Neural cell (in vitro differentiated cells): ENCODE results near the gene AGPAT4. TPM values are rescaled to one million over a fixed set of nuclear protein-coding genes. Genes with fewer than 3 reads are reported as not detected.

Source experiments
- H2AFZ ChIP-seq: fragments of 200-600, 300-800 bp; sonication (generic), shearing (Covaris generic); 2 replicates; pipeline ENCODE4 v1.6.0; 2014; ENCODE audit warnings: low read depth, mild to moderate bottlenecking, antibody characterized with exemption, low read length, moderate library complexity
- H3F3A ChIP-seq: fragments of 200-600 bp; shearing (Covaris generic); 2 replicates; pipeline ENCODE4 v1.6.1; 2016; ENCODE audit warnings: mild to moderate bottlenecking, moderate library complexity, mixed read lengths, antibody characterized with exemption, low read length; ENCODE audit not compliant: insufficient read depth, poor library complexity, severe bottlenecking
- H3K27ac ChIP-seq: fragments of 200-600, 300-800 bp; sonication (generic), shearing (Covaris generic); 2 replicates; pipeline ENCODE4 v1.5.1; 2014; ENCODE audit warnings: mild to moderate bottlenecking, low read length, moderate library complexity
- H3K27me3 ChIP-seq: fragments of 300-800, 200-600 bp; sonication (generic), shearing (Covaris generic); 2 replicates; pipeline ENCODE4 v1.6.0; 2014; ENCODE audit warnings: mild to moderate bottlenecking, low read depth, low read length, moderate library complexity; ENCODE audit not compliant: insufficient read depth
- H3K36me3 ChIP-seq: fragments of 300-800, 200-600 bp; sonication (generic), shearing (Covaris generic); 2 replicates; pipeline ENCODE4 v1.5.1; 2014; ENCODE audit warnings: mild to moderate bottlenecking, antibody characterized with exemption, low read length, moderate library complexity; ENCODE audit not compliant: insufficient read depth
- H3K4me2 ChIP-seq: fragments of 300-800, 200-600 bp; sonication (generic), shearing (Covaris generic); 2 replicates; pipeline ENCODE4 v1.6.0; 2014; ENCODE audit warnings: mild to moderate bottlenecking, low read length
- H3K4me3 ChIP-seq: fragments of 300-800, 200-600 bp; sonication (generic), shearing (Covaris generic); 2 replicates; pipeline ENCODE4 v1.5.1; 2014; ENCODE audit warnings: mild to moderate bottlenecking, low read length, moderate library complexity
- H3K79me2 ChIP-seq: fragments of 200-600 bp; shearing (Covaris generic); replicated peaks from 2 replicates; pipeline ENCODE4 v1.6.0; 2014; ENCODE audit warnings: mild to moderate bottlenecking, low read length, moderate library complexity; ENCODE audit not compliant: insufficient read depth
- H3K9ac ChIP-seq: fragments of 300-800, 200-600 bp; sonication (generic), shearing (Covaris generic); 2 replicates; pipeline ENCODE4 v1.6.1; 2016; ENCODE audit warnings: mild to moderate bottlenecking, low read length, mixed read lengths
- H3K9me2 ChIP-seq: fragments of 200-600 bp; shearing (Covaris generic); 2 replicates; pipeline ENCODE4 v1.6.1; 2016; ENCODE audit warnings: mild to moderate bottlenecking, low read length, mixed read lengths; ENCODE audit not compliant: insufficient read depth
- H3K9me3 ChIP-seq: fragments of 200-600, 300-800 bp; sonication (generic), shearing (Covaris generic); 2 replicates; pipeline ENCODE4 v1.6.1; 2016; ENCODE audit warnings: mild to moderate bottlenecking, mixed run types, low read length, moderate library complexity, mixed read lengths
- H4K20me1 ChIP-seq: fragments of 200-600 bp; shearing (Covaris generic); 2 replicates; pipeline ENCODE4 v1.6.1; 2016; ENCODE audit warnings: mild to moderate bottlenecking, mixed run types; ENCODE audit not compliant: insufficient read depth
- CTCF ChIP-seq: fragments of 450-650 bp; IDR thresholded peaks from 2 replicates; pipeline ENCODE4 v1.5.1; 2014; ENCODE audit warnings: antibody characterized with exemption, mild to moderate bottlenecking, moderate library complexity; ENCODE audit not compliant: poor library complexity, severe bottlenecking
- EP300 ChIP-seq: fragments of 450-650 bp; conservative IDR thresholded peaks from 2 replicates; pipeline ENCODE4 v1.6.1; 2014; ENCODE audit warnings: antibody characterized with exemption, mild to moderate bottlenecking, moderate library complexity; ENCODE audit not compliant: poor library complexity, severe bottlenecking
- EZH2 ChIP-seq: fragments of 200-600, 300-800 bp; shearing (Covaris generic), sonication (generic); IDR thresholded peaks from 2 replicates; pipeline ENCODE4 v1.6.1; 2014; ENCODE audit warnings: antibody characterized with exemption, low read length, borderline replicate concordance, mild to moderate bottlenecking; ENCODE audit not compliant: insufficient read depth, poor library complexity, severe bottlenecking
- MXI1 ChIP-seq: fragments of 450-650 bp; conservative IDR thresholded peaks from 2 replicates; pipeline ENCODE4 v1.6.1; 2014; ENCODE audit warnings: antibody characterized with exemption, mild to moderate bottlenecking; ENCODE audit not compliant: poor library complexity, severe bottlenecking
- POLR2AphosphoS5 ChIP-seq: IDR thresholded peaks from 2 replicates; pipeline ENCODE4 v1.6.1; 2012
- RAD21 ChIP-seq: fragments of 450-650 bp; conservative IDR thresholded peaks from 2 replicates; pipeline ENCODE4 v1.6.1; 2014; ENCODE audit warnings: antibody characterized with exemption, mild to moderate bottlenecking, moderate library complexity
- REST ChIP-seq: IDR thresholded peaks from 2 replicates; pipeline ENCODE4 v1.6.1; 2012; ENCODE audit warnings: borderline replicate concordance
- SMC3 ChIP-seq: fragments of 450-650 bp; conservative IDR thresholded peaks from 2 replicates; pipeline ENCODE4 v1.6.1; 2014; ENCODE audit warnings: antibody characterized with exemption, mild to moderate bottlenecking, moderate library complexity; ENCODE audit not compliant: poor library complexity
- TAF1 ChIP-seq: IDR thresholded peaks from 2 replicates; pipeline ENCODE4 v1.6.1; 2012; ENCODE audit warnings: low read depth
- polyA plus RNA-seq: library from polyadenylated mRNA; depleted of rRNA; stranded (reverse); fragments of >200 nt; gene quantifications from 2 replicates; pipeline ENCODE4 v1.2.3, GENCODE V29; 2014

Gene AGPAT4
- polyA plus RNA-seq, 1 donor from 2014 or later: 42.6 TPM

- no peaks in the 10 kb centered on the region for H3K79me2 ChIP-seq
- no peaks in the 10 kb centered on the region for H3F3A ChIP-seq
- H3K4me3 ChIP-seq: no peak overlapping the region
- no peak overlapping the region for H3K4me2 ChIP-seq
- no peaks in the 10 kb centered on the region for H4K20me1 ChIP-seq
- H2AFZ ChIP-seq: no peak overlapping the region
- no peak overlapping the region for H3K9ac ChIP-seq
- no peaks in the 10 kb centered on the region for H3K27me3 ChIP-seq
- H3K27ac ChIP-seq: no peak overlapping the region
- no peaks in the 10 kb centered on the region for H3K9me2 ChIP-seq
- H3K9me3 ChIP-seq: no peaks in the 10 kb centered on the region
- no peaks in the 10 kb centered on the region for H3K36me3 ChIP-seq
- TF ChIP-seq EP300 (no peak), RAD21 (no peak), TAF1 (no peak), POLR2AphosphoS5 (no peak), CTCF (no peak), EZH2 (no peak), SMC3 (no peak), REST (no peak), MXI1 (no peak)
These were observed 188.6 kb downstream of the AGPAT4 start for GRCh38 chr6:161085246-161085645.

GRCh38 chr6:161082215-161082614 is 191.6 kb downstream of the AGPAT4 start:
- peaks cover 7% of the 10 kb centered on the region for H3K36me3 ChIP-seq
- H3K9ac ChIP-seq: no peak overlapping the region
- no peak overlapping the region for H2AFZ ChIP-seq
- H3K9me3 ChIP-seq: no peaks in the 10 kb centered on the region
- no peaks in the 10 kb centered on the region for H3F3A ChIP-seq
- no peaks in the 10 kb centered on the region for H3K9me2 ChIP-seq
- TF ChIP-seq RAD21: no peak
- TF ChIP-seq EZH2: no peak
- no peak for TF ChIP-seq SMC3
- TF ChIP-seq TAF1: no peak
- no peak for TF ChIP-seq MXI1
- no peak for TF ChIP-seq CTCF
- TF ChIP-seq EP300: no peak
- TF ChIP-seq POLR2AphosphoS5: no peak
- TF ChIP-seq REST: no peak
- H3K27ac ChIP-seq: no peak overlapping the region
- H3K4me3 ChIP-seq: no peak overlapping the region
- no peaks in the 10 kb centered on the region for H3K27me3 ChIP-seq
- H3K79me2 ChIP-seq: no peaks in the 10 kb centered on the region
- no peaks in the 10 kb centered on the region for H4K20me1 ChIP-seq
- H3K4me2 ChIP-seq: no peak overlapping the region
